HG02642 (cell line): ENCODE results near the gene ASPG.

ENCODE experiments used
- ATAC-seq: cut with Tn5 transposase; IDR thresholded peaks from one replicate; pipeline ENCODE4 v1.9.1; 2021; ENCODE audit warnings: mild to moderate bottlenecking; ENCODE audit not compliant: unreplicated experiment, poor library complexity

Gene ASPG

GRCh38 chr14:104113631-104114420 lies 28.3 kb downstream of the ASPG start:
- no peak for ATAC-seq

GRCh38 chr14:104114421-104115130 lies 29.1 kb downstream of the ASPG start:
- no peak for ATAC-seq

- ATAC-seq = no peak
Measured at GRCh38 chr14:104115131-104115600, 29.7 kb downstream of the ASPG start.

- ATAC-seq = no peak
Measured at GRCh38 chr14:104115691-104116287, 30.3 kb downstream of the ASPG start.

GRCh38 chr14:104116288-104116755 lies 30.8 kb downstream of the ASPG start:
- no peak for ATAC-seq

- ATAC-seq = no peak
Measured at GRCh38 chr14:104116756-104117340, 31.3 kb downstream of the ASPG start.

GRCh38 chr14:104117341-104118005 lies 32.0 kb downstream of the ASPG start:
- ATAC-seq = no peak

GRCh38 chr14:104118006-104118844 lies 32.7 kb downstream of the ASPG start:
- no peak for ATAC-seq

GRCh38 chr14:104119119-104119487 lies 33.6 kb downstream of the ASPG start:
- ATAC-seq = no peak

GRCh38 chr14:104119488-104120251 lies 34.2 kb downstream of the ASPG start:
- ATAC-seq = no peak

- ATAC-seq = no peak
Measured at GRCh38 chr14:104120281-104120741, 34.8 kb downstream of the ASPG start.

GRCh38 chr14:104121142-104121541 lies 35.6 kb downstream of the ASPG start:
- no peak for ATAC-seq

- ATAC-seq = no peak
Measured at GRCh38 chr14:104123879-104124278, 38.4 kb downstream of the ASPG start.

GRCh38 chr14:104125011-104125410 lies 39.5 kb downstream of the ASPG start:
- no peak for ATAC-seq

- no peak for ATAC-seq
Measured at GRCh38 chr14:104126753-104127152, 41.3 kb downstream of the ASPG start.

- no peak for ATAC-seq
Measured at GRCh38 chr14:104128981-104129380, 43.5 kb downstream of the ASPG start.

GRCh38 chr14:104129556-104129955 lies 44.1 kb downstream of the ASPG start:
- no peak for ATAC-seq

GRCh38 chr14:104130974-104131651 lies 45.6 kb downstream of the ASPG start:
- ATAC-seq = no peak
